Effector CD4-positive, alpha-beta T cell (primary cell): ENCODE data around the gene KLF15.

Experiments
- DNase-seq: peaks from one replicate; pipeline ENCODE4 v3.0.0-alpha.2; 2020

Gene KLF15

GRCh38 chr3:126319701-126320295 lies 37.4 kb downstream of the KLF15 start:
- no peak for DNase-seq

GRCh38 chr3:126317029-126317996 lies 39.9 kb downstream of the KLF15 start:
- DNase-seq = no peak

- no peak for DNase-seq
Measured at GRCh38 chr3:126316501-126316939, 40.7 kb downstream of the KLF15 start.

GRCh38 chr3:126316031-126316461 lies 41.2 kb downstream of the KLF15 start:
- DNase-seq = no peak

GRCh38 chr3:126314790-126315658 lies 42.2 kb downstream of the KLF15 start:
- no peak for DNase-seq

- no peak for DNase-seq
Measured at GRCh38 chr3:126314305-126314789, 42.9 kb downstream of the KLF15 start.

- DNase-seq = no peak
Measured at GRCh38 chr3:126313580-126314304, 43.5 kb downstream of the KLF15 start.

GRCh38 chr3:126313166-126313565 lies 44.0 kb downstream of the KLF15 start:
- no peak for DNase-seq

GRCh38 chr3:126312341-126312740 lies 44.9 kb downstream of the KLF15 start:
- no peak for DNase-seq

GRCh38 chr3:126311338-126311978 lies 45.8 kb downstream of the KLF15 start:
- no peak for DNase-seq

- no peak for DNase-seq
Measured at GRCh38 chr3:126310816-126311215, 46.4 kb downstream of the KLF15 start.

GRCh38 chr3:126309861-126310655 lies 47.1 kb downstream of the KLF15 start:
- DNase-seq = no peak

GRCh38 chr3:126309165-126309564 lies 48.0 kb downstream of the KLF15 start:
- DNase-seq = no peak

GRCh38 chr3:126308394-126309125 lies 48.6 kb downstream of the KLF15 start:
- no peak for DNase-seq

GRCh38 chr3:126307591-126308393 lies 49.4 kb downstream of the KLF15 start:
- DNase-seq = no peak

GRCh38 chr3:126306888-126307482 lies 50.2 kb downstream of the KLF15 start:
- no peak for DNase-seq

- no peak for DNase-seq
Measured at GRCh38 chr3:126306397-126306796, 50.8 kb downstream of the KLF15 start.

GRCh38 chr3:126305427-126305826 lies 51.8 kb downstream of the KLF15 start:
- no peak for DNase-seq

GRCh38 chr3:126304704-126305103 lies 52.5 kb downstream of the KLF15 start:
- DNase-seq = no peak
